ENCODE results near the gene HTT.

HTT gene

DNA sequence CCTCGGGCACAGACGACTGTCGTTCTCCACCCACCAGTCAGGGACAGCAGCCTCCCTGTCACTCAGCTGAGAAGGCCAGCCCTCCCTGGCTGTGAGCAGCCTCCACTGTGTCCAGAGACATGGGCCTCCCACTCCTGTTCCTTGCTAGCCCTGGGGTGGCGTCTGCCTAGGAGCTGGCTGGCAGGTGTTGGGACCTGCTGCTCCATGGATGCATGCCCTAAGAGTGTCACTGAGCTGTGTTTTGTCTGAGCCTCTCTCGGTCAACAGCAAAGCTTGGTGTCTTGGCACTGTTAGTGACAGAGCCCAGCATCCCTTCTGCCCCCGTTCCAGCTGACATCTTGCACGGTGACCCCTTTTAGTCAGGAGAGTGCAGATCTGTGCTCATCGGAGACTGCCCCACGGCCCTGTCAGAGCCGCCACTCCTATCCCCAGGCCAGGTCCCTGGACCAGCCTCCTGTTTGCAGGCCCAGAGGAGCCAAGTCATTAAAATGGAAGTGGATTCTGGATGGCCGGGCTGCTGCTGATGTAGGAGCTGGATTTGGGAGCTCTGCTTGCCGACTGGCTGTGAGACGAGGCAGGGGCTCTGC, 166.5 kb downstream of the HTT start:
- no peak for DNase-seq

- no peak for DNase-seq
Measured at GRCh38 chr4:3241898-3242524, 167.5 kb downstream of the HTT start.

GRCh38 chr4:3243136-3243780, 168.8 kb downstream of the HTT start:
- no peak for DNase-seq

DNA sequence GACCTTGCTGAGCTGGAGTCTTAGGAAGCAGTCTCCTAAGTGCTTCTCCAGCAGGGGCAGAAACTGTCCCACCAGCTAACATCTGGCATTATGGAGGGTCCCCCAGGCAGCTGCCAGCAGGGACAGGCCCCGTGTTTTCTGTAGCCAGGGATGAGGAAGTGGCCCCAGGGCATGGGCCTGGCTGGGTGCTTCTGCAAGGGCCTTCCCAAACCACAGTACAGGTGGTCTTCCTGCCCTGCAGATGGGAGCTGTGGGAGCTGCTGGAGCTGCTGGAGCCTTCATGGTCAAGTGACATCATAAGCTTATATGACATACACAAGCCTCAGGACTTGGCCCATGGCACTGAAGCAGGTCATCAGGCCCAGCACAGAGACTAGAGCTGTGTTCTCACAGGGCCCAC, 169.5 kb downstream of the HTT start:
- no peak for DNase-seq

DNA sequence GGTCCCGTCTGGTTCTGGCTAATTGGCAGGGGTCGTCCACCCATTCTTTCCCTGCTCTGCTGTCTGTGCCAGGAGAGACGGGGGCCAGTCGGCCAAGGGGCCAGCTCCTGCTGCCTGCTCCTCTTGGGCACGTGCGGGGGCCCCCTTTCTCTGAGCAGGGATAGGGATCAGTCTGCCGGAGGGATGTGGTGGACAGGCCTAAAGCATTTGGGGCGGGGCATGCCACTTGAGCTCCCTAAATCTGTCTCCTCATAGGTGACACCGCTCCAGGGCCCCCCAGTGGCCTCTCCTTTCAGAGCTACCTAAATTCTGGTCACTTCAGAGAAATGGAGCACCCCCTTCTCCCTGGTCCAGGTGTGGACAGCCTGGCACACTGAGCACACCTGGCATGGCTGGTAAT, 170.3 kb downstream of the HTT start:
- no peak for DNase-seq

DNA sequence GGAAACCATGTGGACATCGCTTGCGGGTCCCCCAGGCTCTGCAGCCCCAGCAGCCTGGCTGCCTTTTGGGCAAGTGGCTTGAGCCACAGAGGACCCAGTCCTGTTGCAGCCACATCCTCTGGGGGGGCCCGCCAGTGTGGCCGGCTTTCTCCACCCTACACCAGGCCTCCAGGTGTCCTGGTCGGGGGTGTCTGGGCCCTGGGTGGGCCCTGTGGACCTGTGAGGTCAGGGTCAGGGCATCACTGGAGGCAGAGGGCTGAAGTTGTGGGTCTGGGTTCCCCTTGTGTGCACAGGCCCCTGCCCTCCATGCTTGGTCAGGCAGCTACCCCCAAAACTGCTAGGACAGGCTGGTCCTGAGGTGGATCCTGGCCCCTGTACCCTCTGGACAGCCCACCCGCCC, 171.2 kb downstream of the HTT start:
- DNase-seq: no peak

- no peak for DNase-seq
Measured at GRCh38 chr4:3246458-3247398, 172.2 kb downstream of the HTT start.

DNA sequence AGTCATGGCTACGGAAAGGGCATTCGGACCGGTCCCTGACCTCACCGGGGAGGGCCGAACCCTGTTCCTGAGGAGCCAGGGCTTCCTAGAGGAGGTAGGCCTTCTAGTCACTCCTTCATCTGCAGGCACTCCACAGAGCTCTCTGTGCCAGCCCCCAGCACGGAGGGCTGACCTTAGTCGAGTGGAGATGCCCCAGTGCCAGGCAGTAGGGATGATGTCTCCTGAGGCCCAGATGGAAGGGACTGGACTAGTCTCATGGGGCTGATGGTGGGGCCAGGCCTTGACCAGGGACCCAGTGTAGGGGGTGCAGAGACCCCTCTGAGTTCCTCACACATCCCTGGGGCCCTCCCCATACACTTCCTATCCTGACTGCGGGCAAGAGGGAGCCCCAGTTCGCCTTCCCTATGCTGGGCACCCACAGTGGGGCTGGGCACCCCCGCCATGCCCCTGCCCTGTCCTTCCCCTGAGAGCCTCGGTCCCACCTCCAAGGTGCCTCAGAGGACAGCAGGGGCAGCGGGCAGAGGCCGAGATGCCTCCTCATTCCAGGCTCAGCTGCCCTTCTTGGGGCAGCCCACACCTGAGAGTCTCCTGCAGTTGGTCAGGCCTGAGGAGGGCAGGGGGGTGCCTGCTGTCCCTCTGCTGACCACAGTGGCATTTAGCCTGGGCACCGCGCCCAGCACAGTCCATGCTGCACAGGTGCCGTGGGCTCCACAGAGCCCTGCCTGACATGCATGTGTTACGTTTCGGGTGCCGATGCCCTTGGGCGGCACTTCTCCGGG, 173.1 kb downstream of the HTT start:
- no peak for DNase-seq

DNA sequence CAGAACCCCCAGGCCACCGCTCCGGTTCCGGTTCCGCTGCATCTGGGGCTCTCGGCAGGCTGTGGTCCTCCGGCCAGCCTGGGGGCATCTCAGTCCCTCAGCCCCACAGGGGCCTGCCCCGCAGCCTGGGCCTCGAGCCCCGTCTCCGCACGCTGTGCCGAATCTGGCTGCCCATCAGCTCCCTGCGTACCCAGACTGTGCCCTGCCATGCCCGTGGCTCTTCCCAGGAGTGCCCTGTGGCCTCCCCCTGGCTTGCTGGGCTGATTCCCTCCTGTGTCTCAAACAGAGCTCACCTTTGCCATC, 173.6 kb downstream of the HTT start:
- DNase-seq: no peak

DNA sequence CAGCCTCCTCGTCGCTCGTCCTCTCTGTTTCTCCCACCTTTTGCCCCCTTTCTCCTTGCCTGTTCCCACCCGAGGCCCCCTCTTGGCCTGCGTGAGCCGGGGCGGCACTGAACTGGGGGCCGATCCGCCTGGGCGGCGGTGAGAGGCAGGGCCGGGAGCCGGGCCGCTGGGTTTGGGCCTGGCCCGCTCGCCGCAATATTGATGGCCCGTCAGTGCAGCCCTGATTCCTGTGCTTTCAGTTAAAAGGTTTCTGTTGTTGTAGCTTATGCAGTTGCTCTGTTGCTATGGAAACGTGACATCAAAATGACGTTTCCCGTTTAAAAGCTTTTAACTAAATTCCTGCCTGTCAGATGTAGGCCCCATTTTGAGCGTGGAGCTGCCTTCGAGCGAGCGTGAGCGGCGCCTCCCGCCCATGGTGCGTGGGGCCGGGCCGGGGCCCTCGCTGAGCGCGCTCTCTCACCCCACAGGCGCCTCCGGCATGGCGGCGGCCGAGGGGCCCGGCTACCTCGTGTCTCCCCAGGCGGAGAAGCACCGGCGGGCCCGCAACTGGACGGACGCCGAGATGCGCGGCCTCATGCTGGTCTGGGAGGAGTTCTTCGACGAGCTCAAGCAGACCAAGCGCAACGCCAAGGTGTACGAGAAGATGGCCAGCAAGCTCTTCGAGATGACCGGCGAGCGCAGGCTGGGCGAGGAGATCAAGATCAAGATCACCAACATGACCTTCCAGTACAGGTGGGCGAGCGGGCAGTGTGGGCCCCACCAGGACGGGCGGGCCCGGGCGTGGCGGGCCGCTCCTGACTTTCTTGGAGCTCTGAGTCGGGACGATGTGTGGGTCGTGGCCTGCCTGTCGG, 174.6 kb downstream of the HTT start, which contains the start of gene MSANTD1:
Gene MSANTD1, plus strand, starts transcription at position 349 of the 851 bp plus-strand sequence. Its CDS starts 64 bp downstream, at position 413.
- no peak for DNase-seq

GRCh38 chr4:3249711-3250437, 175.4 kb downstream of the HTT start:
- no peak for DNase-seq

DNA sequence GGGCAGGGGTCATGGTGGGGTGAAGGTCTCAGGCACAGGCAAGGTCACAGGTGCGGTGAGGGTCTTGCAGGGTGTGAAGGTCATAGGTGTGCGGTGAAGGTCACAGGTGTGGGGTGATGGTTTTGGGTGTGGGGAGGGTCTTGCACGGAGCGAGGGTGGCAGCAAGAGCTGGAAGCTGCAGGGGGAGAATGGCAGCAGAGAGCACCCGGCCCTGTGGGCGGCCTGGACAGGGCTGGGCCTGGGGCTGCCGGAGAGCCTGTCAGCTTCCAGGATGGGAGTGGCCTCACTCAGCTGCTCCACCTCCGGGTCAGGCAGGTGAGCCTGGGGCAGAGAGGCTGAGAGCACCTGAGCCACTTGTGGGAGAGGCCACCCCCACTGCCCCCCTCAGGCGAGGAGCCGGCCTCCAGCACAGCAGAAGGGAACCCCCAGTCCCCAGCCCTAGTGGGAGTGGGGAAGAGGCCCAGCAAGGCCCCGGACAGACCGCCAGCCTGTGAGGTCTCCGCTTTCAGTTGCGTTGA, 176.0 kb downstream of the HTT start:
- no peak for DNase-seq

GRCh38 chr4:3250956-3251690, 176.6 kb downstream of the HTT start:
- no peak for DNase-seq

DNA sequence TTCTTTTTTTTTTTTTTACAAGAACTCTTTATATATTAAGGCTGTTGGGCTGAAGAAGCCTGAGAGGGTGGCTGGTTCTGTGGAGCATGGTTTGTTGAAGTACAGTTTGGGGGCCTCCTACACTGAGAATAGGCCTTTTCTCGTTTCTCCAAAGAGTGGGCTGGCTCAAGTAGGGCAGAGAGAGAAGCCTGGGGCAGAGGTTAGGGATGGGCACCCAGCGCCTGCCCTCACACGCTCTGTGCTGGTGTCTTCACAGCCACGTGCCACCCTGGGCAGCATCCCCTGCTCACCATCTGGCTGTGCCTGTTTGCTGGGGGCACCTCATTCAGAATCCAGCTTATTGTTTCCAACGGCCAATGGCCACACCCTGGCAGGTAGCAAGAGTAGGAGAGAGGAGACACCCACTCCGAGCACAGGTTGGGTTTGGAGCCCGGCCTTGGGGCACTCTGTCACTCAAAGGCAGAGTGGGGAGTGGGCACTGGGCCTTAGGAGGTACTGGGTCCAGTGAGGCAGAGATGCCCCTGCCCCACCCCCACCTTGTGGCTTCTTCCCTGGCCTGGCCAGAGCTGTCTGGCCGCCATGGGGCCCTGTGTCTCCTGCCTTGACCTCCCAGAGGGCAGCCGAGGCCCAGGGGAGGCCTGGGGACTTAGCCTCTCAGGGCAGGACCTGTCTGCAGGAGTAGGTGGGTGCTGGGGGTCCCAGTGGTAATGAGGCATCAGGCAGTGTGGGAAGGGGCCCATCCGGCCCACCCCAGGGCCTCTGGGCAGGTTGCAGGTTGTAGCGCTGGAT, 177.4 kb downstream of the HTT start:
- DNase-seq: no peak

DNA sequence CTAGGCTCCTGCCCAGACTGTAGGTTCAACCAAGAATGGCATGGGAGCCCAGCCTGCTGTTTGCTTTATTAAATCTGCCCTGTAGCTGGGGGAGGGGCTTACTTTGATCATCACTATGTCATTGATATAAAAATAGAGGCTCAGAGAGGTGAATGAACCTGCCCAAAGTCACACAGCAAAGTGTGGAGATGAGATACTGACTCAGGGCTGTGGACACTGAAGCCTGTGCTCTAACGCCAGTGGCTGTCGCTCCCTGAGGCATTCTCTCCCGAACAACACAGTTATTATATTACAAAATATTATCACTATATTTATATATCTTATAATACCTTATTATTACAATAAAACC, 178.0 kb downstream of the HTT start:
- DNase-seq: no peak

DNA sequence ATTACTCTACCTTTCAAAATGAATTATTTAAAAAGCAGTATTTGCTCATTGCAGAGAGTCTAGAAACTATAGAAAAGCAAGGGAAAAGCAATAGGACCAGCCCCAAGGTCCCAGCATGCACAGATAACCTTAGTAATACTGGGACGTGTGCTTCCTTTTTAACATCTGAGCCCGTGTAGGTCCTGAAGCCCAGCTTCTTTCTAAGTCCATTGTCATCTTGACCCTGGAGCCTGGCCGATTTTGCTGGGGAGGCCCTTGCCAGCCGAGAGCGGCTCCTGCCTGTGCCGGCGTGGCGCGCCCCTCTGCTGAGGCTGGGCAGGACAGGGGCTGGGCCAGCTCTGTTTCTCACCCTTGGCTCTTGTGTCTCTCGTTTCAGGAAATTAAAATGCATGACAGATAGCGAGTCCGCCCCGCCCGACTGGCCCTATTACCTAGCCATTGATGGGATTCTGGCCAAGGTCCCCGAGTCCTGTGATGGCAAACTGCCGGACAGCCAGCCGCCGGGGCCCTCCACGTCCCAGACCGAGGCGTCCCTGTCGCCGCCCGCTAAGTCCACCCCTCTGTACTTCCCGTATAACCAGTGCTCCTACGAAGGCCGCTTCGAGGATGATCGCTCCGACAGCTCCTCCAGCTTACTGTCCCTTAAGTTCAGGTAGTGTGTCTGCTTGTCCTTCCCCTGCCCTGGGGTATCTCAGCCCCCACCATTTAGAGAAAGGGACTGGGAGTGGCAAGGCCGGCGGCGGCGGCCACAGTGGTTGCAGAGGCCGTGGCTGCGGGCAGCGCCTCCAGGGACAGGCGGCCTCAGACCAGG, 178.6 kb downstream of the HTT start:
- DNase-seq: no peak

- no peak for DNase-seq
Measured at GRCh38 chr4:3253808-3254207, 179.3 kb downstream of the HTT start.
